Measurements from ENCODE around the gene ATAT1. TPM values are rescaled to one million over a fixed set of nuclear protein-coding genes. Genes with fewer than 3 reads are reported as not detected.

ATAT1 gene
- total and polyA plus RNA-seq, 10 donors: 2.4 to 9.7 (median 7.3) TPM

- peak overlapping the region in 1 of 8 donors; percentile 29 for H3K27ac ChIP-seq
- 88 to 94% (median 93%) methylated on average over 14 to 15 of the region's 15 CpGs for WGBS, 5 donors
- H3K9me3 ChIP-seq: no peaks in the 10 kb centered on the region
- no peak overlapping the region for H3K4me3 ChIP-seq
- peaks cover 0 to 100% (median 84%) of the 10 kb centered on the region in 6 donors for H3K36me3 ChIP-seq
- no peak for DNase-seq
- TF ChIP-seq CTCF (IDR thresholded peaks at IDR 0.05 in 8 of 11, conservative IDR thresholded peaks at IDR 0.05 in 3 of 11): no peak
- TF ChIP-seq POLR2AphosphoS5 (IDR thresholded peaks at IDR 0.05): no peak
- TF ChIP-seq POLR2A (IDR thresholded peaks at IDR 0.05): no peak
- intact Hi-C loops (cut with DNase I; ENCODE audit: low total_unique reads): loop anchor here (5.0 kb wide), 1 partner anchor 43 kb away; no protein-coding TSS in a partner anchor
- peaks cover 0 to 7% (median 0%) of the 10 kb centered on the region in 6 donors for H3K4me1 ChIP-seq
- H3K27me3 ChIP-seq (replicated peaks in 1 of 7): no peaks in the 10 kb centered on the region
These were observed 36.8 kb upstream of the ATAT1 start for GRCh38 chr6:30589754-30590358.

- peak overlapping the region in 1 of 8 donors; percentile 29 for H3K27ac ChIP-seq
These were observed 36.2 kb upstream of the ATAT1 start for GRCh38 chr6:30590509-30590908.

GRCh38 chr6:30591008-30591407 is 35.7 kb upstream of the ATAT1 start:
- WGBS, 5 donors: 33 to 59% (median 54%) methylated on average over 1 of the region's 1 CpG
- TF ChIP-seq POLR2A (IDR thresholded peaks at IDR 0.05) (no peak), POLR2AphosphoS5 (IDR thresholded peaks at IDR 0.05) (no peak), CTCF (IDR thresholded peaks at IDR 0.05 in 8 of 11, conservative IDR thresholded peaks at IDR 0.05 in 3 of 11) (no peak)
- Histone ChIP-seq H3K27me3 (replicated peaks in 1 of 7) (no peaks in the 10 kb centered on the region), H3K4me1 (peaks cover 0 to 7% (median 0%) of the 10 kb centered on the region in 6 donors), H3K9me3 (no peaks in the 10 kb centered on the region), H3K36me3 (peaks cover 0 to 98% (median 75%) of the 10 kb centered on the region in 6 donors), H3K4me3 (no peak overlapping the region), H3K27ac (peak overlapping the region in 1 of 8 donors; percentile 29)
- DNase-seq: no peak
- intact Hi-C loops (cut with DNase I; ENCODE audit: low total_unique reads): no loop called here

More at GRCh38 chr6:30590509-30590908, 36.2 kb upstream of the ATAT1 start:
- TF ChIP-seq CTCF (IDR thresholded peaks at IDR 0.05 in 8 of 11, conservative IDR thresholded peaks at IDR 0.05 in 3 of 11) (no peak), POLR2AphosphoS5 (IDR thresholded peaks at IDR 0.05) (no peak), POLR2A (IDR thresholded peaks at IDR 0.05) (no peak)
- peaks cover 0 to 100% (median 80%) of the 10 kb centered on the region in 6 donors for H3K36me3 ChIP-seq
- H3K9me3 ChIP-seq: no peaks in the 10 kb centered on the region
- H3K27me3 ChIP-seq (replicated peaks in 1 of 7): no peaks in the 10 kb centered on the region
- H3K4me1 ChIP-seq: peaks cover 0 to 7% (median 0%) of the 10 kb centered on the region in 6 donors
- DNase-seq: no peak
- intact Hi-C loops (cut with DNase I; ENCODE audit: low total_unique reads): no loop called here
- no peak overlapping the region for H3K4me3 ChIP-seq
- 82 to 91% (median 87%) methylated on average over 8 of the region's 8 CpGs for WGBS, 5 donors

GRCh38 chr6:30592287-30592686 is 34.4 kb upstream of the ATAT1 start:
- Histone ChIP-seq H3K27ac (no peak overlapping the region), H3K36me3 (peaks cover 0 to 90% (median 63%) of the 10 kb centered on the region in 6 donors)

More at GRCh38 chr6:30592287-30592686, 34.4 kb upstream of the ATAT1 start:
- Histone ChIP-seq H3K27me3 (replicated peaks in 1 of 7) (no peaks in the 10 kb centered on the region), H3K4me1 (peaks cover 0 to 12% (median 1%) of the 10 kb centered on the region in 6 donors), H3K9me3 (no peaks in the 10 kb centered on the region), H3K4me3 (no peak overlapping the region)
- 90 to 97% (median 92%) methylated on average over 1 of the region's 1 CpG for WGBS, 5 donors
- DNase-seq: no peak
- no peak for TF ChIP-seq POLR2AphosphoS5 (IDR thresholded peaks at IDR 0.05)
- no peak for TF ChIP-seq POLR2A (IDR thresholded peaks at IDR 0.05)
- no peak for TF ChIP-seq CTCF (IDR thresholded peaks at IDR 0.05 in 8 of 11, conservative IDR thresholded peaks at IDR 0.05 in 3 of 11)
- intact Hi-C loops (cut with DNase I; ENCODE audit: low total_unique reads): no loop called here

All from spleen (tissue), 11 donors.